Measurements from ENCODE around the gene EVX2.

Gene EVX2

GRCh38 chr2:176098366-176099158, 14.8 kb upstream of the EVX2 start:
- H3K36me3 ChIP-seq (ENCODE audit: control insufficient read depth in 2 of 2, insufficient read depth in 2 of 2, low read length in 2 of 2), result no peaks in the 10 kb centered on the region
- H3K9ac ChIP-seq (ENCODE audit: low read length in 2 of 2), result no peak overlapping the region
- H3K9me3 ChIP-seq (ENCODE audit: control insufficient read depth in 2 of 2, low read length in 2 of 2), result no peaks in the 10 kb centered on the region
- H3K27ac ChIP-seq (ENCODE audit: low read length), result no peak overlapping the region
- peaks cover 89 to 97% of the 10 kb centered on the region in 2 donors for H3K27me3 ChIP-seq (ENCODE audit: control insufficient read depth in 1 of 2, insufficient read depth in 2 of 2, low read length in 2 of 2)
- H3K4me1 ChIP-seq (ENCODE audit: control insufficient read depth, insufficient read depth, low read length), result peaks cover 28% of the 10 kb centered on the region
- H3K4me3 ChIP-seq (ENCODE audit: low read length in 2 of 2), result no peak overlapping the region

- Histone ChIP-seq H3K9ac (ENCODE audit: low read length in 2 of 2) (no peak overlapping the region), H3K4me3 (ENCODE audit: low read length in 2 of 2) (peak overlapping the region in 1 of 2 donors; percentile 71), H3K9me3 (ENCODE audit: control insufficient read depth in 2 of 2, low read length in 2 of 2) (no peaks in the 10 kb centered on the region), H3K27me3 (ENCODE audit: control insufficient read depth in 1 of 2, insufficient read depth in 2 of 2, low read length in 2 of 2) (peaks cover 89 to 98% of the 10 kb centered on the region in 2 donors), H3K36me3 (ENCODE audit: control insufficient read depth in 2 of 2, insufficient read depth in 2 of 2, low read length in 2 of 2) (no peaks in the 10 kb centered on the region), H3K27ac (ENCODE audit: low read length) (no peak overlapping the region), H3K4me1 (ENCODE audit: control insufficient read depth, insufficient read depth, low read length) (peaks cover 35% of the 10 kb centered on the region)
Observed at GRCh38 chr2:176097820-176098365, 14.1 kb upstream of the EVX2 start.

GRCh38 chr2:176096986-176097819, 13.4 kb upstream of the EVX2 start:
- Histone ChIP-seq H3K36me3 (ENCODE audit: control insufficient read depth in 2 of 2, insufficient read depth in 2 of 2, low read length in 2 of 2) (no peaks in the 10 kb centered on the region), H3K9ac (ENCODE audit: low read length in 2 of 2) (no peak overlapping the region), H3K4me1 (ENCODE audit: control insufficient read depth, insufficient read depth, low read length) (peaks cover 38% of the 10 kb centered on the region), H3K27me3 (ENCODE audit: control insufficient read depth in 1 of 2, insufficient read depth in 2 of 2, low read length in 2 of 2) (peaks cover 84 to 97% of the 10 kb centered on the region in 2 donors), H3K9me3 (ENCODE audit: control insufficient read depth in 2 of 2, low read length in 2 of 2) (no peaks in the 10 kb centered on the region), H3K27ac (ENCODE audit: low read length) (no peak overlapping the region), H3K4me3 (ENCODE audit: low read length in 2 of 2) (peak overlapping the region; percentile 57 to 71)

- H3K27me3 ChIP-seq (ENCODE audit: control insufficient read depth in 1 of 2, insufficient read depth in 2 of 2, low read length in 2 of 2), result peaks cover 84 to 97% of the 10 kb centered on the region in 2 donors
- no peak overlapping the region for H3K27ac ChIP-seq (ENCODE audit: low read length)
- H3K36me3 ChIP-seq (ENCODE audit: control insufficient read depth in 2 of 2, insufficient read depth in 2 of 2, low read length in 2 of 2), result no peaks in the 10 kb centered on the region
- no peaks in the 10 kb centered on the region for H3K9me3 ChIP-seq (ENCODE audit: control insufficient read depth in 2 of 2, low read length in 2 of 2)
- H3K4me3 ChIP-seq (ENCODE audit: low read length in 2 of 2), result peak overlapping the region; percentile 57 to 71
- no peak overlapping the region for H3K9ac ChIP-seq (ENCODE audit: low read length in 2 of 2)
- peaks cover 40% of the 10 kb centered on the region for H3K4me1 ChIP-seq (ENCODE audit: control insufficient read depth, insufficient read depth, low read length)
Observed at GRCh38 chr2:176096243-176096985, 12.7 kb upstream of the EVX2 start.

GRCh38 chr2:176095421-176095820, 11.7 kb upstream of the EVX2 start:
- no peak overlapping the region for H3K4me3 ChIP-seq (ENCODE audit: low read length in 2 of 2)
- no peak overlapping the region for H3K27ac ChIP-seq (ENCODE audit: low read length)
- no peaks in the 10 kb centered on the region for H3K36me3 ChIP-seq (ENCODE audit: control insufficient read depth in 2 of 2, insufficient read depth in 2 of 2, low read length in 2 of 2)
- peaks cover 80 to 97% of the 10 kb centered on the region in 2 donors for H3K27me3 ChIP-seq (ENCODE audit: control insufficient read depth in 1 of 2, insufficient read depth in 2 of 2, low read length in 2 of 2)
- peaks cover 39% of the 10 kb centered on the region for H3K4me1 ChIP-seq (ENCODE audit: control insufficient read depth, insufficient read depth, low read length)
- no peak overlapping the region for H3K9ac ChIP-seq (ENCODE audit: low read length in 2 of 2)
- no peaks in the 10 kb centered on the region for H3K9me3 ChIP-seq (ENCODE audit: control insufficient read depth in 2 of 2, low read length in 2 of 2)

GRCh38 chr2:176094349-176094748, 10.6 kb upstream of the EVX2 start:
- Histone ChIP-seq H3K27me3 (ENCODE audit: control insufficient read depth in 1 of 2, insufficient read depth in 2 of 2, low read length in 2 of 2) (peaks cover 81 to 97% of the 10 kb centered on the region in 2 donors), H3K27ac (ENCODE audit: low read length) (no peak overlapping the region), H3K36me3 (ENCODE audit: control insufficient read depth in 2 of 2, insufficient read depth in 2 of 2, low read length in 2 of 2) (no peaks in the 10 kb centered on the region), H3K4me1 (ENCODE audit: control insufficient read depth, insufficient read depth, low read length) (peaks cover 32% of the 10 kb centered on the region), H3K9ac (ENCODE audit: low read length in 2 of 2) (no peak overlapping the region), H3K4me3 (ENCODE audit: low read length in 2 of 2) (no peak overlapping the region), H3K9me3 (ENCODE audit: control insufficient read depth in 2 of 2, low read length in 2 of 2) (no peaks in the 10 kb centered on the region)

GRCh38 chr2:176093898-176094249, 10.1 kb upstream of the EVX2 start:
- Histone ChIP-seq H3K36me3 (ENCODE audit: control insufficient read depth in 2 of 2, insufficient read depth in 2 of 2, low read length in 2 of 2) (no peaks in the 10 kb centered on the region), H3K4me3 (ENCODE audit: low read length in 2 of 2) (no peak overlapping the region), H3K27me3 (ENCODE audit: control insufficient read depth in 1 of 2, insufficient read depth in 2 of 2, low read length in 2 of 2) (peaks cover 81 to 97% of the 10 kb centered on the region in 2 donors), H3K27ac (ENCODE audit: low read length) (no peak overlapping the region), H3K9me3 (ENCODE audit: control insufficient read depth in 2 of 2, low read length in 2 of 2) (no peaks in the 10 kb centered on the region), H3K9ac (ENCODE audit: low read length in 2 of 2) (no peak overlapping the region), H3K4me1 (ENCODE audit: control insufficient read depth, insufficient read depth, low read length) (peaks cover 32% of the 10 kb centered on the region)

- no peaks in the 10 kb centered on the region for H3K9me3 ChIP-seq (ENCODE audit: control insufficient read depth in 2 of 2, low read length in 2 of 2)
- H3K4me3 ChIP-seq (ENCODE audit: low read length in 2 of 2), result peak overlapping the region in 1 of 2 donors; percentile 57
- peaks cover 81 to 97% of the 10 kb centered on the region in 2 donors for H3K27me3 ChIP-seq (ENCODE audit: control insufficient read depth in 1 of 2, insufficient read depth in 2 of 2, low read length in 2 of 2)
Observed at GRCh38 chr2:176093145-176093897, 9.6 kb upstream of the EVX2 start.

GRCh38 chr2:176092270-176093144, 8.7 kb upstream of the EVX2 start, which contains the start of gene HOXD13:
HOXD13 (plus strand) TSS chr2:176092721; CDS start chr2:176092891, 170 bp downstream.
- Histone ChIP-seq H3K27ac (ENCODE audit: low read length) (no peak within 1 kb of the TSS), H3K9me3 (ENCODE audit: control insufficient read depth in 2 of 2, low read length in 2 of 2) (no peaks in the 10 kb centered on the region), H3K9ac (ENCODE audit: low read length in 2 of 2) (no peak within 1 kb of the TSS), H3K36me3 (ENCODE audit: control insufficient read depth in 2 of 2, insufficient read depth in 2 of 2, low read length in 2 of 2) (no peaks in the 10 kb centered on the region), H3K4me1 (ENCODE audit: control insufficient read depth, insufficient read depth, low read length) (peaks cover 29% of the 10 kb centered on the region), H3K4me3 (ENCODE audit: low read length in 2 of 2) (peak within 1 kb of the TSS in 1 of 2 donors; percentile 57), H3K27me3 (ENCODE audit: control insufficient read depth in 1 of 2, insufficient read depth in 2 of 2, low read length in 2 of 2) (peaks cover 83 to 99% of the 10 kb centered on the region in 2 donors)

More at GRCh38 chr2:176093145-176093897, 9.6 kb upstream of the EVX2 start:
- Histone ChIP-seq H3K27ac (ENCODE audit: low read length) (no peak overlapping the region), H3K36me3 (ENCODE audit: control insufficient read depth in 2 of 2, insufficient read depth in 2 of 2, low read length in 2 of 2) (no peaks in the 10 kb centered on the region), H3K9ac (ENCODE audit: low read length in 2 of 2) (no peak overlapping the region), H3K4me1 (ENCODE audit: control insufficient read depth, insufficient read depth, low read length) (peaks cover 32% of the 10 kb centered on the region)
